DOHH2 (cell line): ENCODE data around the gene IRF2BP2.

ENCODE experiments used
- H3F3A ChIP-seq: fragments of 200-600 bp; sonication (generic), shearing (Covaris generic); 2 replicates; pipeline ENCODE4 v1.6.0; 2016; ENCODE audit warnings: antibody characterized with exemption, mild to moderate bottlenecking; ENCODE audit not compliant: control insufficient read depth, insufficient read depth
- H3K27ac ChIP-seq: fragments of 200-600 bp; sonication (generic); 2 replicates; pipeline ENCODE4 v1.5.1; 2014; ENCODE audit warnings: low read depth, mild to moderate bottlenecking, low read length, moderate library complexity
- H3K27me3 ChIP-seq: fragments of 200-600 bp; sonication (generic); 2 replicates; pipeline ENCODE4 v1.6.1; 2014; ENCODE audit warnings: mild to moderate bottlenecking, low read length, mixed read lengths; ENCODE audit not compliant: control insufficient read depth
- H3K36me3 ChIP-seq: fragments of 200-600 bp; sonication (generic); 2 replicates; pipeline ENCODE4 v1.6.1; 2014; ENCODE audit warnings: mild to moderate bottlenecking, low read length, moderate library complexity, mixed read lengths; ENCODE audit not compliant: control insufficient read depth
- H3K4me1 ChIP-seq: fragments of 200-600 bp; sonication (generic); 2 replicates; pipeline ENCODE4 v1.6.1; 2014; ENCODE audit warnings: mild to moderate bottlenecking, low read length, mixed read lengths; ENCODE audit not compliant: control insufficient read depth
- H3K4me2 ChIP-seq: fragments of 200-600 bp; sonication (generic); 2 replicates; pipeline ENCODE4 v1.6.0; 2014; ENCODE audit warnings: mild to moderate bottlenecking, low read length, moderate library complexity
- H3K4me3 ChIP-seq: fragments of 200-600 bp; sonication (generic); 2 replicates; pipeline ENCODE4 v1.5.1; 2014; ENCODE audit warnings: mild to moderate bottlenecking, low read length, mixed read lengths
- H3K79me2 ChIP-seq: fragments of 200-600 bp; sonication (generic); 2 replicates; pipeline ENCODE4 v1.6.1; 2014; ENCODE audit warnings: mild to moderate bottlenecking, low read length, mixed read lengths; ENCODE audit not compliant: control insufficient read depth
- H3K9me2 ChIP-seq: fragments of 200-600 bp; sonication (generic); replicated peaks from 2 replicates; pipeline ENCODE4 v1.6.1; 2014; ENCODE audit warnings: mild to moderate bottlenecking, low read length, mixed read lengths; ENCODE audit not compliant: control insufficient read depth
- H3K9me3 ChIP-seq: fragments of 200-600 bp; sonication (generic); 2 replicates; pipeline ENCODE4 v1.6.1; 2014; ENCODE audit warnings: antibody characterized with exemption, low read length, mixed read lengths; ENCODE audit not compliant: control insufficient read depth, insufficient read depth
- H4K20me1 ChIP-seq: fragments of 200-600 bp; sonication (generic); 2 replicates; pipeline ENCODE4 v1.6.0; 2014; ENCODE audit warnings: low read depth, mild to moderate bottlenecking, antibody characterized with exemption, low read length, moderate library complexity; ENCODE audit not compliant: control insufficient read depth, insufficient read depth
- EZH2phosphoT487 ChIP-seq: fragments of 200-600 bp; sonication (generic); IDR thresholded peaks from 2 replicates; pipeline ENCODE4 v1.6.1; 2017; ENCODE audit warnings: borderline replicate concordance, mild to moderate bottlenecking, antibody characterized with exemption, low read length, moderate library complexity, mixed read lengths
- TF ChIP-seq, protein P1 (sequence below): fragments of 200-600 bp; sonication (generic); IDR thresholded peaks from one replicate; pipeline ENCODE4 v1.5.1; 2014; ENCODE audit warnings: antibody characterized with exemption, mild to moderate bottlenecking, low read depth, low read length; ENCODE audit not compliant: poor library complexity, severe bottlenecking

IRF2BP2 gene

DNA sequence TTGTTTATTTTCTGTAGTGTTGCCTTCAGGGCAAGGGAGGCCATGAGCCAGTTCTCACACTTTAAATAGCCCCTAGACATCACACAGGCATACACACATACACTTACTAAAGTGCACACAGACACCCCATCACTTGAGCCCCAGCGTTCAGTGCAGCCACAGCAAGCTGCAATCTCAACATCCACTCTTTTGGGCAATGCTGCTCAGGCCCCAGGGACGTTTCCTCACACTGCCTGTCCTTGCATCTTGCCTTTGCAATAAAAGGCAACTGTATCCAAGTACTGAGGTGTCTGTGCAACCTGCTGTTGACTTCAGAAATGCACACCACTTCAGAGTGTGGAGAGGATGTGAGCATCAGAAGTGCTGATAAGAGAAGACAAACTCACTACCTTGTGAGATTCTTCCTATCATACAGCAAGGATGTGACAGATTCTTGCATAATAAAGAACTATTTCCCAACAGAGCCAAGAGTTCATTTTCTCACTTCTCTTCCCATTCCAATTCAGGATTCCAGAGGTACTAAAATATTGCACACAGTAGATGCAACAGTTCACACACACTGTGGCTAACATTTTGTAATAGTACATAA lies 36.2 kb downstream of the IRF2BP2 start:
- H3K4me3 ChIP-seq = no peak overlapping the region
- H3K27me3 ChIP-seq = peaks cover 9% of the 10 kb centered on the region; the same call in 1 of the 2 replicates
- H3K9me3 ChIP-seq = no peaks in the 10 kb centered on the region
- no peaks in the 10 kb centered on the region for H3K36me3 ChIP-seq
- H3K4me1 ChIP-seq = no peaks in the 10 kb centered on the region
- no peaks in the 10 kb centered on the region for H3K79me2 ChIP-seq
- no peaks in the 10 kb centered on the region for H4K20me1 ChIP-seq
- TF ChIP-seq, protein P1, sequence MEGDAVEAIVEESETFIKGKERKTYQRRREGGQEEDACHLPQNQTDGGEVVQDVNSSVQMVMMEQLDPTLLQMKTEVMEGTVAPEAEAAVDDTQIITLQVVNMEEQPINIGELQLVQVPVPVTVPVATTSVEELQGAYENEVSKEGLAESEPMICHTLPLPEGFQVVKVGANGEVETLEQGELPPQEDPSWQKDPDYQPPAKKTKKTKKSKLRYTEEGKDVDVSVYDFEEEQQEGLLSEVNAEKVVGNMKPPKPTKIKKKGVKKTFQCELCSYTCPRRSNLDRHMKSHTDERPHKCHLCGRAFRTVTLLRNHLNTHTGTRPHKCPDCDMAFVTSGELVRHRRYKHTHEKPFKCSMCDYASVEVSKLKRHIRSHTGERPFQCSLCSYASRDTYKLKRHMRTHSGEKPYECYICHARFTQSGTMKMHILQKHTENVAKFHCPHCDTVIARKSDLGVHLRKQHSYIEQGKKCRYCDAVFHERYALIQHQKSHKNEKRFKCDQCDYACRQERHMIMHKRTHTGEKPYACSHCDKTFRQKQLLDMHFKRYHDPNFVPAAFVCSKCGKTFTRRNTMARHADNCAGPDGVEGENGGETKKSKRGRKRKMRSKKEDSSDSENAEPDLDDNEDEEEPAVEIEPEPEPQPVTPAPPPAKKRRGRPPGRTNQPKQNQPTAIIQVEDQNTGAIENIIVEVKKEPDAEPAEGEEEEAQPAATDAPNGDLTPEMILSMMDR = no peak
- TF ChIP-seq EZH2phosphoT487 = no peak
- no peak overlapping the region for H3K4me2 ChIP-seq
- no peak overlapping the region for H3K27ac ChIP-seq
- H3F3A ChIP-seq = no peaks in the 10 kb centered on the region
- H3K9me2 ChIP-seq = no peaks in the 10 kb centered on the region

DNA sequence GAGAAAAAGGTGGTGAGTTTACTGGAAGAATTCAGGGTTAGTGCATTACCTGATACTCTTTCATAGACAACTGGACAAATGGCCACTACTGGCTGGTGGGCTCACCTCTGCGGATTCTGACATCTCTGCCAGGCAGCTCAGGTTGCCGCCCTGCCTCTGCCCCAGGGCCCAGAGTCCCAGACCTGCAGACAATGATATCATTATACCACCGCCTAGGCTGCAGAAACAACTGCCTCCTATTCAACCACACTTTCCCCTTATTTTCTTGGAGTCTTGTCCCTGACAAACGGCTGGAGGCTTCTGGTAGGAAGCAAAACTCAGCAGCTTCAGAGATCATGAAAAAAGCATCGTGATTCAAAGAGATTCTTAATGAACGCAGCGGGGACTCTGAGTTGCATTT lies 37.0 kb downstream of the IRF2BP2 start:
- H3K9me3 ChIP-seq = no peaks in the 10 kb centered on the region
- no peaks in the 10 kb centered on the region for H4K20me1 ChIP-seq
- no peaks in the 10 kb centered on the region for H3F3A ChIP-seq
- H3K9me2 ChIP-seq = no peaks in the 10 kb centered on the region
- no peaks in the 10 kb centered on the region for H3K4me1 ChIP-seq
- H3K4me2 ChIP-seq = no peak overlapping the region
- no peaks in the 10 kb centered on the region for H3K79me2 ChIP-seq
- peaks cover 9% of the 10 kb centered on the region; the same call in 1 of the 2 replicates for H3K27me3 ChIP-seq
- no peaks in the 10 kb centered on the region for H3K36me3 ChIP-seq
- H3K27ac ChIP-seq = no peak overlapping the region
- no peak overlapping the region for H3K4me3 ChIP-seq
- TF ChIP-seq EZH2phosphoT487 = no peak
- TF ChIP-seq, protein P1 = no peak

DNA sequence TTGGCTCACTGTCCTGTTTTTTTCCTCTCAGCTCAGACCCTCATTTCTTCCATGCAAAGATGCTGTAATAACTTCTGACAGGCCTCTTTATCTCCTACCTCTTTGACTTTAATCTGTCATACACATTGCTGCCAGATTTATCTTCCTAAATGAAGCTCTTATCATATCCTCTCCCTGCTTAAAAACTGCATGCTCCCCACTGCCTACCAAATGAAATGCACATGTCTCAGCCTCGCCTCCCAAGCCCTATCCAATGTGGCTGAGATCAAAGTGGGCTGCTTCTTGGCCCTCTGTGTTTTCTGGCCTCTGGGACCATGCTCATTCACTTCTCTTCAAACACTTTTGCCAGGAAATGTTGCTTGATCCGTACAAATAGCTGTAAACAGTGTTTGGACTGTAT lies 38.3 kb downstream of the IRF2BP2 start:
- Histone ChIP-seq H3K4me3 (no peak overlapping the region), H4K20me1 (no peaks in the 10 kb centered on the region), H3F3A (no peaks in the 10 kb centered on the region), H3K4me2 (no peak overlapping the region), H3K36me3 (no peaks in the 10 kb centered on the region), H3K4me1 (no peaks in the 10 kb centered on the region), H3K27ac (no peak overlapping the region), H3K79me2 (no peaks in the 10 kb centered on the region), H3K9me2 (no peaks in the 10 kb centered on the region), H3K9me3 (no peaks in the 10 kb centered on the region), H3K27me3 (peaks cover 9% of the 10 kb centered on the region; the same call in 1 of the 2 replicates)
- TF ChIP-seq, protein P1 = no peak
- no peak for TF ChIP-seq EZH2phosphoT487
